Ovary (tissue), 3 donors: ENCODE measurements around the gene JARID2.

Experiments
- POLR2A ChIP-seq: fragments of 450-650 bp; IDR thresholded peaks from one replicate; pipeline ENCODE4 v1.6.1; 2017; ENCODE audit warnings: antibody characterized with exemption, mild to moderate bottlenecking, moderate library complexity
- TF ChIP-seq, protein P1 (sequence below), 3 donors: fragments of 450-650 bp in 2 of 3; fragments of 200-600 bp in 1 of 3; IDR thresholded peaks; one replicate each; pipeline versions ENCODE4 v1.5.1 to v1.8.0; 2016 to 2022; ENCODE audit warnings: antibody characterized with exemption in 3 of 3, mild to moderate bottlenecking in 1 of 3
- donor health status: DM: no; HTN: no; CAD: no.

GRCh38 chr6:15508441-15508871, 262.6 kb downstream of the JARID2 start:
- TF ChIP-seq, protein P1, sequence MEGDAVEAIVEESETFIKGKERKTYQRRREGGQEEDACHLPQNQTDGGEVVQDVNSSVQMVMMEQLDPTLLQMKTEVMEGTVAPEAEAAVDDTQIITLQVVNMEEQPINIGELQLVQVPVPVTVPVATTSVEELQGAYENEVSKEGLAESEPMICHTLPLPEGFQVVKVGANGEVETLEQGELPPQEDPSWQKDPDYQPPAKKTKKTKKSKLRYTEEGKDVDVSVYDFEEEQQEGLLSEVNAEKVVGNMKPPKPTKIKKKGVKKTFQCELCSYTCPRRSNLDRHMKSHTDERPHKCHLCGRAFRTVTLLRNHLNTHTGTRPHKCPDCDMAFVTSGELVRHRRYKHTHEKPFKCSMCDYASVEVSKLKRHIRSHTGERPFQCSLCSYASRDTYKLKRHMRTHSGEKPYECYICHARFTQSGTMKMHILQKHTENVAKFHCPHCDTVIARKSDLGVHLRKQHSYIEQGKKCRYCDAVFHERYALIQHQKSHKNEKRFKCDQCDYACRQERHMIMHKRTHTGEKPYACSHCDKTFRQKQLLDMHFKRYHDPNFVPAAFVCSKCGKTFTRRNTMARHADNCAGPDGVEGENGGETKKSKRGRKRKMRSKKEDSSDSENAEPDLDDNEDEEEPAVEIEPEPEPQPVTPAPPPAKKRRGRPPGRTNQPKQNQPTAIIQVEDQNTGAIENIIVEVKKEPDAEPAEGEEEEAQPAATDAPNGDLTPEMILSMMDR (IDR thresholded peaks at IDR 0.05) = no peak
- no peak for TF ChIP-seq POLR2A
